ENCODE results near the gene TRIM68. TPM values are rescaled to one million over a fixed set of nuclear protein-coding genes. Genes with fewer than 3 reads are reported as not detected.

Gene TRIM68
- total and polyA plus RNA-seq, 10 donors: 3.4 to 22.9 (median 16.3) TPM

DNA sequence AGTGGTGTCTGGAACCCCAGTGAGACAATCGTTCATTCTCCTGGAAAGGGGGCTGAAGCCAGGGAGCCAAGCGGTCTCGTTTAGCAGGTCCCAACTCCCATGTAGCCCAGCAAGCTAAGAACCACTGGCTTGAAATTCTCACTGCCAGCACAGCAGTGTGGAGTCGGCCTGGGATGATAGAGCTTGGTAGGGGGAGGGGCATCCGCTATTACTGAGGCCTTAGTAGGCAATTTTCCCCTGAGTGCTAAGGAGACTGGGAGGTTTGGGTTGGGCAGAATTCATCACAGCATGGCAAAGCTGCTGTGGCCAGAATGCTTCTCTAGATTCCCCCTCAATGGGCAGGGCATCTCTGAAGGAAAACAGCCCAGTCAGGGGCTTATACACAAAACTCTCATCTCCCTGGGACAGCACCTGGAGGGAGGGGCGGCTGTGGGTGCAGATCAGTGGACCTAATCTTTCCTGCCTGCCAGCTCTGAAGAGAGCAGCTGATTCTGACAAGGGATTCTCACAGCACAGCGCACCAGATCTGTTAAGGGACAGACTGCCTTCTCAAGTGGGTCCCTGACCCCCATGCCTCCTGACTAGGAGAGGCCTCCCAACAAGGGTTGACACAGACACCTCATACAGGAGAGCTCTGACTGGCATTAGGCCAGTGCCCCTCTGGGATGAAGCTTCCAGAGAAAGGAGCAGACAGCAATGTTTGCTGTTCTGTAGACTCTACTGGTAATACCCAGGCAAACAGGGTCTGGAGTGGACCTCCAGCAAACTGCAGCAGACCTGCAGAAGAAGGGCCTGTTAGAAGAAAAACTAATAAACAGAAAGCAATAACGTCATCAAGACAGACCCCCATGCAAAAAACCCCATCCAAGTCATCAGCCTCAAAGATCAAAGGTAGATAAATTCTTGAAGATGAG is 48.2 kb downstream of the TRIM68 start:
- Histone ChIP-seq H3K9me3 (peaks cover 0 to 11% (median 5%) of the 10 kb centered on the region in 8 donors), H3K27ac (no peak overlapping the region), H3K4me3 (no peak overlapping the region), H3K27me3 (replicated peaks in 1 of 7) (peaks cover 0 to 22% (median 0%) of the 10 kb centered on the region in 7 donors), H3K4me1 (no peaks in the 10 kb centered on the region), H3K36me3 (no peaks in the 10 kb centered on the region)
- no peak for TF ChIP-seq CTCF (IDR thresholded peaks at IDR 0.05 in 8 of 11, conservative IDR thresholded peaks at IDR 0.05 in 3 of 11)
- intact Hi-C loops (cut with DNase I; ENCODE audit: low total_unique reads): no loop called here
- no peak for DNase-seq
- WGBS, 5 donors: 71 to 82% (median 73%) methylated on average over 7 to 8 of the region's 8 CpGs

- TF ChIP-seq POLR2AphosphoS5 (IDR thresholded peaks at IDR 0.05) (no peak), CTCF (IDR thresholded peaks at IDR 0.05 in 8 of 11, conservative IDR thresholded peaks at IDR 0.05 in 3 of 11) (no peak), POLR2A (IDR thresholded peaks at IDR 0.05) (no peak)
- H3K4me1 ChIP-seq: no peaks in the 10 kb centered on the region
- no peaks in the 10 kb centered on the region for H3K36me3 ChIP-seq
- intact Hi-C loops (cut with DNase I; ENCODE audit: low total_unique reads): no loop called here
- peaks cover 0 to 29% (median 16%) of the 10 kb centered on the region in 8 donors for H3K9me3 ChIP-seq
- H3K27ac ChIP-seq: no peak overlapping the region
- DNase-seq: no peak
- WGBS, 5 donors: 76 to 86% (median 82%) methylated on average over 8 of the region's 8 CpGs
- H3K27me3 ChIP-seq (replicated peaks in 1 of 7): peaks cover 0 to 19% (median 0%) of the 10 kb centered on the region in 7 donors
- no peak overlapping the region for H3K4me3 ChIP-seq
Measured at GRCh38 chr11:4551346-4551979, 56.6 kb downstream of the TRIM68 start.

Other genes with a start within 250 kb of the TRIM68 start
- not detected for gene OR52B4, start 239.8 kb downstream of the TRIM68 start, total RNA-seq
- not detected for gene OR52B4, start 239.8 kb downstream of the TRIM68 start, polyA plus RNA-seq
- 10 to 100 TPM; 28.0 to 43.3 (median 32.3) TPM for gene TRIM21, start 214.5 kb downstream of the TRIM68 start, total RNA-seq
- 10 to 100 TPM; 20.3 to 36.0 (median 20.6) TPM for gene TRIM21, start 214.5 kb downstream of the TRIM68 start, polyA plus RNA-seq
- 1 to 10 TPM in 3 of 7 donors, under 1 TPM in 2, not detected in 2; 0.94 to 1.4 (median 1.1) TPM for gene OR52K2, start 158.9 kb downstream of the TRIM68 start, total RNA-seq
- not detected for gene OR52K2, start 158.9 kb downstream of the TRIM68 start, polyA plus RNA-seq
- under 1 TPM; 0.09 to 0.85 (median 0.30) TPM for gene OR52K1, start 125.6 kb downstream of the TRIM68 start, total RNA-seq
- not detected for gene OR52K1, start 125.6 kb downstream of the TRIM68 start, polyA plus RNA-seq
- gene OR52M1, start 63.0 kb downstream of the TRIM68 start, total RNA-seq: not detected
- gene OR52M1, start 63.0 kb downstream of the TRIM68 start, polyA plus RNA-seq: not detected
- not detected for gene OR52I2, start 26.5 kb downstream of the TRIM68 start, total RNA-seq
- not detected for gene OR52I2, start 26.5 kb downstream of the TRIM68 start, polyA plus RNA-seq
- not detected for gene OR52I1, start 14.2 kb downstream of the TRIM68 start, total RNA-seq
- gene OR52I1, start 14.2 kb downstream of the TRIM68 start, polyA plus RNA-seq: not detected
- not detected for gene OR51D1, start 29.2 kb upstream of the TRIM68 start, total RNA-seq
- not detected for gene OR51D1, start 29.2 kb upstream of the TRIM68 start, polyA plus RNA-seq
- not detected for gene OR51E1, start 35.8 kb upstream of the TRIM68 start, total RNA-seq
- under 1 TPM; 0.04 to 0.18 (median 0.06) TPM for gene OR51E1, start 35.8 kb upstream of the TRIM68 start, polyA plus RNA-seq
- not detected for gene OR51E2, start 89.6 kb upstream of the TRIM68 start, total RNA-seq
- under 1 TPM in 2 of 3 donors, not detected in 1; 0.05 to 0.09 TPM for gene OR51E2, start 89.6 kb upstream of the TRIM68 start, polyA plus RNA-seq
- gene MMP26, start 96.6 kb upstream of the TRIM68 start, total RNA-seq: not detected
- not detected for gene MMP26, start 96.6 kb upstream of the TRIM68 start, polyA plus RNA-seq
- not detected for gene OR51F1, start 161.7 kb upstream of the TRIM68 start, total RNA-seq
- gene OR51F1, start 161.7 kb upstream of the TRIM68 start, polyA plus RNA-seq: not detected
- not detected for gene OR52R1, start 196.1 kb upstream of the TRIM68 start, total RNA-seq
- not detected for gene OR52R1, start 196.1 kb upstream of the TRIM68 start, polyA plus RNA-seq
- gene OR51F2, start 213.1 kb upstream of the TRIM68 start, total RNA-seq: not detected
- not detected for gene OR51F2, start 213.1 kb upstream of the TRIM68 start, polyA plus RNA-seq
- not detected for gene OR51S1, start 241.0 kb upstream of the TRIM68 start, total RNA-seq
- not detected for gene OR51S1, start 241.0 kb upstream of the TRIM68 start, polyA plus RNA-seq

Data from spleen (tissue), 11 donors.